Panc1 (cell line): ENCODE data around the gene ADGRG2.

Source experiments
- CTCF ChIP-seq: fragments of 450-650 bp; IDR thresholded peaks from 2 replicates; pipeline ENCODE4 v1.5.1; 2017; ENCODE audit warnings: mild to moderate bottlenecking
- REST ChIP-seq, 2 experiments: IDR thresholded peaks; 2 replicates each; pipeline ENCODE4 v1.6.1; 2011 to 2012; ENCODE audit warnings: low read depth in 2 of 2, control low read depth in 1 of 2, low read length in 1 of 2, mild to moderate bottlenecking in 1 of 2, moderate library complexity in 1 of 2; ENCODE audit not compliant: insufficient read depth in 1 of 2
- SIN3A ChIP-seq: IDR thresholded peaks from 2 replicates; pipeline ENCODE4 v1.6.1; 2012; ENCODE audit warnings: low read depth, mild to moderate bottlenecking, low read length, moderate library complexity, borderline replicate concordance; ENCODE audit not compliant: insufficient read depth

GRCh38 chrX:18949291-18949943, 172.9 kb downstream of the ADGRG2 start:
- TF ChIP-seq CTCF = no peak
- TF ChIP-seq SIN3A = no peak
- no peak for TF ChIP-seq REST (IDR thresholded peaks at IDR 0.05; ENCODE audit: insufficient read depth in 1 of 2, low read depth in 2 of 2, low read length in 1 of 2)
